ENCODE measurements around the gene SLC4A2.
A peak's percentile ranks its signal among the peaks of the same experiment; 100 is the strongest.

SLC4A2 gene

GRCh38 chr7:151046603-151047573 is 12.5 kb upstream of the SLC4A2 start:
- no peak for DNase-seq

- DNase-seq: no peak
Observed at GRCh38 chr7:151047976-151048815, 11.2 kb upstream of the SLC4A2 start, which contains the start of gene ASIC3. TSS of gene ASIC3 (plus strand) at chr7:151048531. CDS start at chr7:151048886, 355 bp downstream.

GRCh38 chr7:151048911-151049463 is 10.4 kb upstream of the SLC4A2 start:
- no peak for DNase-seq

GRCh38 chr7:151051108-151051507 is 8.3 kb upstream of the SLC4A2 start:
- peak; percentile 42 for DNase-seq

- DNase-seq: no peak
Observed at GRCh38 chr7:151053096-151053495, 6.3 kb upstream of the SLC4A2 start.

GRCh38 chr7:151053751-151054150 is 5.6 kb upstream of the SLC4A2 start:
- DNase-seq: no peak

GRCh38 chr7:151056283-151056665 is 3.1 kb upstream of the SLC4A2 start:
- no peak for DNase-seq

GRCh38 chr7:151056666-151057505 is 2.5 kb upstream of the SLC4A2 start:
- DNase-seq: no peak

- DNase-seq: no peak
Observed at GRCh38 chr7:151057506-151057988, 1.8 kb upstream of the SLC4A2 start, which contains the start of gene CDK5. TSS of gene CDK5 (minus strand) at chr7:151057897. CDS start at chr7:151057848, 49 bp downstream.

GRCh38 chr7:151057989-151058780 is 1.2 kb upstream of the SLC4A2 start:
- peak; percentile 95 for DNase-seq

GRCh38 chr7:151058781-151059366 is 515 bp upstream of the SLC4A2 start:
- no peak for DNase-seq

- no peak for DNase-seq
Observed at GRCh38 chr7:151060113-151060415, 675 bp downstream of the SLC4A2 start.

GRCh38 chr7:151060416-151061212 is 1.2 kb downstream of the SLC4A2 start:
- no peak for DNase-seq

GRCh38 chr7:151061213-151062110 is 2.1 kb downstream of the SLC4A2 start:
- DNase-seq: no peak

- DNase-seq: no peak
Observed at GRCh38 chr7:151062111-151062398, 2.7 kb downstream of the SLC4A2 start.

- DNase-seq: no peak
Observed at GRCh38 chr7:151062399-151063211, 3.2 kb downstream of the SLC4A2 start.

- no peak for DNase-seq
Observed at GRCh38 chr7:151063212-151063561, 3.8 kb downstream of the SLC4A2 start.

- DNase-seq: no peak
Observed at GRCh38 chr7:151064454-151064853, 5.1 kb downstream of the SLC4A2 start.

Measured in effector CD8-positive, alpha-beta T cell (primary cell).